Esophagus squamous epithelium (tissue), 4 donors: ENCODE data around the gene TMEM212.

Experiments used
- POLR2A ChIP-seq, 4 donors: fragments of 450-650 bp; IDR thresholded peaks; one replicate each; pipeline ENCODE4 v1.6.1; 2017; ENCODE audit warnings: antibody characterized with exemption in 4 of 4, mild to moderate bottlenecking in 4 of 4, moderate library complexity in 3 of 4
- TF ChIP-seq, protein P1 (sequence below), 6 experiments: fragments of 450-650 bp in 4 of 6; fragments of 200-600 bp in 2 of 6; sonication (generic) in 2 of 6; IDR thresholded peaks; one replicate each; pipeline ENCODE4 v1.5.1; 2016 to 2019; ENCODE audit warnings: antibody characterized with exemption in 6 of 6, mild to moderate bottlenecking in 4 of 6, moderate library complexity in 4 of 6

DNA sequence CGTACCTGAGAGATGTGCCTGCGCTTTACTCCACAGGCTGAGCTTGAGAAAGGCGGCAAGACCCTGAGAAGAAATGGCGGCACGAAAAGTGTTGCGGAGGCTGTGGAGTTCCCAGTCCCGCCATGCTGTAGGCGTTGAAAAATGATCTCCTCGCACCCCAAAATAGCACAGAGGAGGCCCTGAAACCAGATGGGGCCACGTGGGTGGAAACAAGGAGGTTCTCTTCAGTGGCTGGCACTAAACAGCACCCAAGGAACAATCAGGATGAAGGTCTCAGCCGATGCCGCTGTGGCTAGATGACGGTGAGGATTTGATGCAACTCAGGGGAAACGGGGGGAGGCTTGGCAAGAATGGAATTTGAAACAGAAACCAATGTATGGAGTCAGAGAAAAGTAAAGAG lies 57.3 kb downstream of the TMEM212 start:
- TF ChIP-seq, protein P1, sequence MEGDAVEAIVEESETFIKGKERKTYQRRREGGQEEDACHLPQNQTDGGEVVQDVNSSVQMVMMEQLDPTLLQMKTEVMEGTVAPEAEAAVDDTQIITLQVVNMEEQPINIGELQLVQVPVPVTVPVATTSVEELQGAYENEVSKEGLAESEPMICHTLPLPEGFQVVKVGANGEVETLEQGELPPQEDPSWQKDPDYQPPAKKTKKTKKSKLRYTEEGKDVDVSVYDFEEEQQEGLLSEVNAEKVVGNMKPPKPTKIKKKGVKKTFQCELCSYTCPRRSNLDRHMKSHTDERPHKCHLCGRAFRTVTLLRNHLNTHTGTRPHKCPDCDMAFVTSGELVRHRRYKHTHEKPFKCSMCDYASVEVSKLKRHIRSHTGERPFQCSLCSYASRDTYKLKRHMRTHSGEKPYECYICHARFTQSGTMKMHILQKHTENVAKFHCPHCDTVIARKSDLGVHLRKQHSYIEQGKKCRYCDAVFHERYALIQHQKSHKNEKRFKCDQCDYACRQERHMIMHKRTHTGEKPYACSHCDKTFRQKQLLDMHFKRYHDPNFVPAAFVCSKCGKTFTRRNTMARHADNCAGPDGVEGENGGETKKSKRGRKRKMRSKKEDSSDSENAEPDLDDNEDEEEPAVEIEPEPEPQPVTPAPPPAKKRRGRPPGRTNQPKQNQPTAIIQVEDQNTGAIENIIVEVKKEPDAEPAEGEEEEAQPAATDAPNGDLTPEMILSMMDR (IDR thresholded peaks at IDR 0.05), result no peak
- no peak for TF ChIP-seq POLR2A (IDR thresholded peaks at IDR 0.05)
